Measurements from ENCODE around the gene DDX24.

The DDX24 gene

DNA sequence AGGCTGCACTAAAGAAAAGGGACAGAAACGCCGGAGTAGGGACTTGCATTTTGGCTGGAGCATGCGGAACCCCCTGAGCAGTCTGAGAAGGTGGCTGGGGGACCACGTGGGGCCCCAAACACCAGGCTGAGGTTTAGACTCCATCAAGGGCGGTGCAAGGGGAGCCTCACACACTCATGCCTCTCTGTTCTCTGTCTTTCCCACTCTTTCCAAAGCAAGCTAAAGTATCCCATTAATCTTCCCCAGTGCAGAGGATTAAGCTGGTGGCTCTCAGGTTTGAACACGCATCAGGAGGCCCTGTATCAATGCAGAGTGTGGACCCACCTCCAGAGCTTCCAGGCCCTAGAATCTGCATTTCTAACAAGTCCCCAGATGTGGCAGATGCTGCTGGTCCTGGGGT lies 70.4 kb downstream of the DDX24 start:
- DNase-seq (ENCODE audit: low spot score), result no peak

DNA sequence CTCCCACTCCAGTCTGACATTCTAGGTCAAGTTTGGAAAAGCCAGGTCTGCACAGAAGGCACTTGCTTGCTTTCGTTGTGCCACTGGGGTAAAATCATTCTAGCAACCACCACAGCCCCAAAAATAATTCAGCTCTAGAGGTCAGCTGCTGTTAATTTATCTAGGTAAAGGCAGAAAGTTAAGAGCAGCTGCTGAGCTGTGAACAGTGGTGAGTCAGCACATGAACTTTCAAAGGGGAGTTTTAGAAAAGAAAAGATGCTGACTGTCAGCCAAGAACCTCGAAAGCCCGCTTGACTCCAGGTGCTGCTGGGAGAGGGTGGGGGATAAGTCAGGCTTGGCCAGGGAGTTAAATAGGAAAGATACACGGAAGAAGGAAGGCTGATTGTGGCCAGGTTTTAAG lies 71.2 kb downstream of the DDX24 start:
- DNase-seq (ENCODE audit: low spot score), result peak; percentile 54

DNA sequence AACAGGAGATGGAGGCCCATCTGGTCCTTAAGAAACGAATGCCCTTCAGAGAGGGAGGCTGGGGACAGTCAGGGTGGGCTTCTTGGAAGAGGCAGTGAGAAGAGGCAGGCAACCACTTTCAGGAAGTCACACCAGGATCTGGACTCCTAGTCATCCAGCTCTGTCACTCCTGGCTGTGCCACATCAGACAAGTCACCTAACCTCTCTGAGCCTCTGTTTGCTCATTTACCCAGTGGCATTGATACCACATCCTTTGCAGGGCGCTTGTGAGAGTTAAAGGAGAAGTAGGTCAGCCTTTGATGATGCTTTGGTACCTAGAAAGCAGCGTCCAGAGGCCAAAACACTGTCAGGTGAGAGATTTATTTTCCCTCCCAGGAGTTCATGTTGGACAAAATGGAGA lies 72.8 kb downstream of the DDX24 start:
- no peak for DNase-seq (ENCODE audit: low spot score)

- peak; percentile 48 for DNase-seq (ENCODE audit: low spot score)
Observed at GRCh38 chr14:94005324-94006073, 75.5 kb downstream of the DDX24 start.

DNA sequence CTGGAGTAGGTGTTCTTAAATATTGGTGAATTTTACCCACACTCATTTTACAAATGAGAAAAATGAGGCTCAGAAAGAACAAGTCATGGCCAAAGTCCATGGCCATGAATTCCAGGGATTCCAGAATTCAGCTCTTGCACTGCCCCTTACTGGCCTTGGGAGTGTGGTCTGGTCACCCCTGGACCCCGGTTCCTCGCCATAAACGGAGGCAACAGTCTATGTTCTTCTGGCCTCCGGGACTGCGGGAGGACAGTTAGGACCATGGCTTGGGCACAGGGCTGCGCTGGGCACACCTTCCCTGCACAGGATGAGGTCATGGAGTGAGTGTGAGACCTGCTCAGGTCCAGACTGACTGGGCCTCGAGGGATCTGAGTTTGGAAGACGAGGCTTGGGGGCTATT lies 77.0 kb downstream of the DDX24 start:
- no peak for DNase-seq (ENCODE audit: low spot score)

DNA sequence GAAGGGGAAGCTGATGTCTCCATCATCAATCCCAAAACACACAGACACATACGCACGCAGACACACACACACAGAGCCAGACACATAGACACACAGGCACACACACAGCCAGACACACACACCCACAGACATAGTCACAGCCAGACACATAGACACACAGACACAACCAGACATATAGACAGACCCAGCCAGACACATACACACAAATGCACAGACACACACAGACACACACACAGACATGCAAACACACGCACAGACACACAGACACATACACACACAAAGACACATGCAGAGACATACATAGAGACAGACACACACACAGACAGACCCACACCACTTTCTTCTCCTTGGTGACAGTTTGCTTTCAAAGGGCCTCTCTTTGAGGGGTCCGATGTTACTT lies 77.6 kb downstream of the DDX24 start:
- DNase-seq (ENCODE audit: low spot score), result no peak

DNA sequence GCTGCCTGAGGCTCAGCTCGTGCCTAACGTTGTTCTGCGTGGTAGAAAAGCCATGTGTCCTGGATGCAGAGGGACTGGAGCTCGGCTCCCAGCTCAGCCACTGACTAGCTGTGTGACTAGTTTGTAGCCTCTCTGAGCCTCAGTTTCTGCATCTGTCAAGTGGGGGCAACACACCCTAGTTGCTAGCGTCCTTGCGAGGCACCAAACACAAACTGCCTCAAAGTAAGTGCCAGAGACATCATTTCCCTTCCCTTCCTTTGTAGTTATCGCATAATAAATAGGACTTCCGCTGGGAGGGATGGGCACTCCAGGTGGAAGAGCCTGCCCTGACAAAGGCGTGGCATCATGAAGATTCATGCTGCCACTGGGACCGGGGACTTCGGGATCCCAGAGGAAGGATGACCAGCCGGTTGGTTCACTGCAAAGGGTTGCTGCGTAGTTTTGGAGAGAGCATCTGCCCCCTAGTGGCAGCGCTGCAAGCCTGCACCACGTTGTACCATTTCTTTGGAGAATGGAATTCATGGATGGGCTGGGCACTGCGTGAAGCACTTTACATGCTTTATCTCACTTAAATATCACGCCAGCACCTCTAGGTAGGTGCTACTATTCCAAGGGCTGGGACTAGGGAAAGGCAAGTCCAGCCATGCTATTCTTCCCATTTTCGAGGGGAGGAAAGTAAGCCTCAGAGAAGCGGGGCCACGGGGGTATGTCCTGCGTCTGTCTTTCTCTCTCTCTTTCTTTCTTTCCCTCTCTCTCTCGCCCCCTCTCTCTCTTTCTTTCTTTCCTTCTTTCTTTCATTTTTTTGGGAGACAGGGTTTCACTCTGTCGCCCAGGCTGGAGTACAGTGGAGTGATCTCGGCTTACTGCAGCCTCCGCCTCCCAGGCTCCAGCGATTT lies 79.3 kb downstream of the DDX24 start:
- DNase-seq (ENCODE audit: low spot score), result peak; percentile 89

- DNase-seq (ENCODE audit: low spot score), result no peak
Observed at GRCh38 chr14:94001016-94001415, 80.0 kb downstream of the DDX24 start.

DNA sequence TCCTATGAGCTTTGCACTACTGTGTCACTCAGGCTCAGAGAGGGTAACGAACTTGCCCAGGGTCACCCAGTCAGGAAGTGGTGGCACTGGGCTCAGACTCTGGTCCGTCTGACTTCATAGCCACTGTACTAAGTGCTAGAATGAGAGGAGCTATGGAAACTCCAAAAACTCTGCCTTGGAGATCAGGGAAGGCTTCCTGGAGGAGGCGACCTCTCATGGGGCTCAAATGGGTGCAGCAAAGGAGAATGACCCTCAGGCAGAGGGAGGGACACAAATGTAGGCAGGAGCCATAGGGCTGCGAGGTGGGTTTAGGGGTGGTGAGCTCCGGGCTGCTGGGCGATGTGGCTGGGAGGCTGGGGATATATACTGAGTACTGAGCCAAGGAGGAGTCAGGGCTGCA lies 80.7 kb downstream of the DDX24 start:
- DNase-seq (ENCODE audit: low spot score), result no peak

- no peak for DNase-seq (ENCODE audit: low spot score)
Observed at GRCh38 chr14:93999573-93999972, 81.4 kb downstream of the DDX24 start.

DNA sequence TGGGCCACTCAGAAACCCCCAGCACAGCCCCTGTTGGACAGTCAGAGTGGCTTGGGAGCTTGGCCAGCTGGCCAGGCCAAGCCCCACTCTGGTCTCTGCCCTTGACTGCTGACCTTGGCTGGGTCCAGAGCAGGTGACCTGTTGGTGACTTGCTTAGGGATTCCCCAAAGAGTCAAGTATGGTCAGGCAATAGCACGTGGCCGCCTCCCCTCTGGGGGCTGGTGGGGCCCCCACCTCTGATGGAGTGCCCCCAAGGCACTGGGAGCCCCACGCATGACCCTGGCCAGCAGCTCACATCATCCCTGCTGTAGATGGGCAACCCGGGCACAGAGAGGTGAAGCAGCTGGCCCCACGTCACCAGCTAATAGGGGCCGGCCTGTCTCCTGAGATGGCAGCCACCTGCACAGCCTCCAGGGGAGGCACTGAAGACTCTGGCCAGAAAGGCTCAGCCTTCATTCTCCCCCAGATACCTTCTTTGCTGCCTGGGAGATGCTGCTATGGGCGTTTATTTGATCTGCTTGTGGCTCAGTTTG lies 82.1 kb downstream of the DDX24 start:
- DNase-seq (ENCODE audit: low spot score), result no peak
